GM23338 (cell line): Measurements from ENCODE around the gene AXIN1. TPM values are rescaled to one million over a fixed set of nuclear protein-coding genes. Genes with fewer than 3 reads are reported as not detected.
"Not testable (repeated sequence)": the region's sequence is repeated elsewhere in the genome, so short reads cannot be mapped to it uniquely, and the experiment has no call there.

ENCODE experiments used
- ATAC-seq: fragments of 200-7000 bp; cut with Tn5 transposase; 3 replicates; pipeline ENCODE4 v1.9.1; 2020
- DNase-seq: peaks from one replicate; pipeline ENCODE4 v3.0.0-alpha.2; 2015; ENCODE audit warnings: low spot score
- H2AFZ ChIP-seq: fragments of 200-600 bp; sonication (generic); 2 replicates; pipeline ENCODE4 v1.8.0; 2016; ENCODE audit warnings: antibody characterized with exemption, mild to moderate bottlenecking, moderate library complexity
- H3F3A ChIP-seq: fragments of 200-600 bp; sonication (generic); replicated peaks from 2 replicates; pipeline ENCODE4 v1.8.0; 2017; ENCODE audit warnings: antibody characterized with exemption, mixed run types, low read depth
- H3K27ac ChIP-seq: fragments of 200-600 bp; sonication (generic); 2 replicates; pipeline ENCODE4 v1.6.1; 2016; ENCODE audit warnings: low read depth
- H3K27me3 ChIP-seq: fragments of 200-600 bp; sonication (generic); 2 replicates; pipeline ENCODE4 v1.8.0; 2016; ENCODE audit warnings: mild to moderate bottlenecking, mixed run types, moderate library complexity; ENCODE audit not compliant: insufficient read depth
- H3K36me3 ChIP-seq: fragments of 200-600 bp; sonication (generic); 2 replicates; pipeline ENCODE4 v1.8.0; 2016; ENCODE audit warnings: mild to moderate bottlenecking; ENCODE audit not compliant: insufficient read depth
- H3K4me1 ChIP-seq: fragments of 200-600 bp; sonication (generic); 2 replicates; pipeline ENCODE4 v1.8.0; 2016; ENCODE audit warnings: mild to moderate bottlenecking, moderate library complexity; ENCODE audit not compliant: insufficient read depth
- H3K4me2 ChIP-seq: fragments of 200-600 bp; sonication (generic); 2 replicates; pipeline ENCODE4 v1.7.1; 2017; ENCODE audit warnings: mixed run types
- H3K4me3 ChIP-seq: fragments of 200-600 bp; sonication (generic); 2 replicates; pipeline ENCODE4 v1.6.1; 2016; ENCODE audit warnings: mixed run types
- H3K79me2 ChIP-seq: fragments of 200-600 bp; sonication (generic); replicated peaks from 2 replicates; pipeline ENCODE4 v1.8.0; 2017; ENCODE audit warnings: mild to moderate bottlenecking; ENCODE audit not compliant: insufficient read depth
- H3K9me2 ChIP-seq: fragments of 200-600 bp; sonication (generic); 2 replicates; pipeline ENCODE4 v1.8.0; 2017; ENCODE audit not compliant: insufficient read depth
- H4K20me1 ChIP-seq: fragments of 200-600 bp; sonication (generic); replicated peaks from 2 replicates; pipeline ENCODE4 v1.8.0; 2017; ENCODE audit warnings: mild to moderate bottlenecking; ENCODE audit not compliant: insufficient read depth
- H3K27ac Mint-ChIP-seq: 2 replicates; pipeline ENCODE4 v1.8.0; 2020; ENCODE audit warnings: inconsistent platforms, mild to moderate bottlenecking, moderate library complexity, mixed read lengths
- H3K27me3 Mint-ChIP-seq: 3 replicates; pipeline ENCODE4 v1.8.0; 2022; ENCODE audit warnings: low read depth, mild to moderate bottlenecking, moderate library complexity, mixed read lengths, inconsistent platforms; ENCODE audit not compliant: insufficient read depth, poor library complexity
- H3K36me3 Mint-ChIP-seq: 3 replicates; pipeline ENCODE4 v1.8.0; 2021; ENCODE audit warnings: low read depth, mild to moderate bottlenecking, inconsistent platforms, moderate library complexity, mixed read lengths
- H3K4me1 Mint-ChIP-seq: 3 replicates; pipeline ENCODE4 v1.8.0; 2020; ENCODE audit warnings: mild to moderate bottlenecking, inconsistent platforms, mixed read lengths
- H3K4me3 Mint-ChIP-seq: 3 replicates; pipeline ENCODE4 v1.8.0; 2021; ENCODE audit warnings: moderate library complexity, mild to moderate bottlenecking, inconsistent platforms, mixed read lengths
- H3K9me3 Mint-ChIP-seq: 3 replicates; pipeline ENCODE4 v1.8.0; 2020; ENCODE audit warnings: moderate library complexity, mild to moderate bottlenecking, inconsistent platforms, mixed read lengths
- NANOG ChIP-seq: IDR thresholded peaks from 2 replicates; pipeline ENCODE4 v1.6.1; 2016; ENCODE audit warnings: antibody characterized with exemption, borderline replicate concordance
- ZNF331 ChIP-seq: fragments of 250-450 bp; sonication (Bioruptor Pico); IDR thresholded peaks from 2 replicates; pipeline ENCODE4 v1.5.0; 2020; ENCODE audit warnings: low read depth, mild to moderate bottlenecking, moderate library complexity
- ZNF462 ChIP-seq: fragments of 250-450 bp; sonication (Bioruptor Pico); IDR thresholded peaks from 2 replicates; pipeline ENCODE4 v1.5.0; 2020; ENCODE audit warnings: mild to moderate bottlenecking, moderate library complexity
- polyA plus RNA-seq: library from polyadenylated mRNA; unstranded; fragments of >200 nt; fragmentation: Nextera tagmentation; extraction: Ambion mirVana; gene quantifications from 2 replicates; pipeline ENCODE4 v1.2.1, GENCODE V29; 2016
- total RNA-seq: library from RNA; depleted of rRNA; stranded (reverse); fragments of >200 nt; shearing (Covaris generic); gene quantifications from 2 replicates; pipeline ENCODE4 v1.2.3, GENCODE V29; 2014

AXIN1 gene
- total and polyA plus RNA-seq, 2 experiments from 2014 or later: 14.3 to 54.5 TPM

DNA sequence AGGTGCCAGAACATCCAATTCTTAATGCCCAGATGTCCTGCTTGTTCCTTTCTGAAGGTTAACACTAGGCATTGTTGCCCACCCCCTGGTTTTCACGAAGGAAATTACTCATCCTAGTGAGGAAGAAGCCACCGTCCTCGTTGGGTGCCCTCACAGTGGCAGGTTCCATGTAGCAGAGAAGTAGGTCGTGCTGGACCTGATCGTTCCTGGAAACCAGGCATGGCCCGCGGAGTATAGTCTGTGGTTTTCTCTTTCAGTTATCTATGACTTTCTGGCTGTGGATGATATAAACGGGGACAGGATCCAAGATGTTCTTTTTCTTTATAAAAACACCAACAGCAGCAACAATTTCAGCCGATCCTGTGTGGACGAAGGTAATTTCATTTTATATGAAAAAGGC lies 93.3 kb downstream of the AXIN1 start:
- Mint-ChIP-seq H3K4me3 (no peak overlapping the region), H3K27me3 (peaks cover 9% of the 10 kb centered on the region), H3K4me1 (no peaks in the 10 kb centered on the region), H3K9me3 (no peaks in the 10 kb centered on the region), H3K36me3 (peaks cover 46% of the 10 kb centered on the region), H3K27ac (0 out of 2 replicates have a peak overlapping the region, but pooled peaks have one; percentile 40)
- Histone ChIP-seq H3F3A (no peaks in the 10 kb centered on the region), H3K4me1 (no peaks in the 10 kb centered on the region), H3K36me3 (no peaks in the 10 kb centered on the region; the same call in 1 of the 2 replicates), H3K27ac (no peak overlapping the region), H3K79me2 (no peaks in the 10 kb centered on the region), H4K20me1 (no peaks in the 10 kb centered on the region; the same call in 1 of the 2 replicates), H3K4me3 (no peak overlapping the region), H2AFZ (no peak overlapping the region), H3K9me2 (no peaks in the 10 kb centered on the region), H3K4me2 (no peak overlapping the region), H3K27me3 (no peaks in the 10 kb centered on the region)
- no peak for TF ChIP-seq ZNF331 (CRISPR knock-in tag)
- no peak for TF ChIP-seq ZNF462 (CRISPR knock-in tag)
- no peak for TF ChIP-seq NANOG
- no peak for ATAC-seq
- DNase-seq: no peak

DNA sequence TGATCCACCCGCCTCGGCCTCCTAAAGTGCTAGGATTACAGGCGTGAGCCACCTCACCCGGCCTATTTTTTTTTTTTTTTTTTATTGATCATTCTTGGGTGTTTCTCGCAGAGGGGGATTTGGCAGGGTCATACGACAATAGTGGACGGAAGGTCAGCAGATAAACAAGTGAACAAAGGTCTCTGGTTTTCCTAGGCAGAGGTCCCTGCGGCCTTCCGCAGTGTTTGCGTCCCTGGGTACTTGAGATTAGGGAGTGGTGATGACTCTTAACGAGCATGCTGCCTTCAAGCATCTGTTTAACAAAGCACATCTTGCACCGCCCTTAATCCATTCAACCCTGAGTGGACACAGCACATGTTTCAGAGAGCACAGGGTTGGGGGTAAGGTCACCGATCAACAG lies 94.4 kb downstream of the AXIN1 start:
- peaks cover 46% of the 10 kb centered on the region for H3K36me3 Mint-ChIP-seq
- not testable (repeated sequence) for H3K36me3 ChIP-seq, H3K27me3 Mint-ChIP-seq, H3K4me2 ChIP-seq, H2AFZ ChIP-seq, H3K27me3 ChIP-seq, H3K27ac ChIP-seq, DNase-seq, H4K20me1 ChIP-seq, H3K4me3 Mint-ChIP-seq, H3K27ac Mint-ChIP-seq, H3K4me3 ChIP-seq, H3K79me2 ChIP-seq, H3F3A ChIP-seq, H3K9me2 ChIP-seq, H3K9me3 Mint-ChIP-seq, H3K4me1 Mint-ChIP-seq, H3K4me1 ChIP-seq, ATAC-seq
